ENCODE results near the gene CALD1. TPM values are rescaled to one million over a fixed set of nuclear protein-coding genes. Genes with fewer than 3 reads are reported as not detected.

The CALD1 gene
- total and polyA plus RNA-seq, 2 experiments from 2014 or later: 132 to 842 TPM

GRCh38 chr7:134825666-134826065 lies 46.2 kb downstream of the CALD1 start:
- Histone ChIP-seq H4K20me1 (replicated peaks; ENCODE audit: insufficient read depth) (no peaks in the 10 kb centered on the region), H3K27ac (ENCODE audit: low read depth) (no peak overlapping the region), H3K4me1 (ENCODE audit: insufficient read depth) (0 out of 2 replicates have a peak, but pooled peaks cover 7% of the 10 kb centered on the region), H3F3A (replicated peaks; ENCODE audit: low read depth) (no peaks in the 10 kb centered on the region), H3K9me2 (ENCODE audit: insufficient read depth) (no peaks in the 10 kb centered on the region), H3K36me3 (ENCODE audit: insufficient read depth) (no peaks in the 10 kb centered on the region), H2AFZ (no peak overlapping the region), H3K27me3 (ENCODE audit: insufficient read depth) (no peaks in the 10 kb centered on the region), H3K4me3 (no peak overlapping the region), H3K79me2 (replicated peaks; ENCODE audit: insufficient read depth) (peaks cover 23% of the 10 kb centered on the region), H3K4me2 (no peak overlapping the region)
- no peaks in the 10 kb centered on the region for H3K27me3 Mint-ChIP-seq (ENCODE audit: insufficient read depth, low read depth, poor library complexity)
- peaks cover 3% of the 10 kb centered on the region; the same call in 2 of the 3 replicates for H3K4me1 Mint-ChIP-seq
- no peak for ATAC-seq
- no peaks in the 10 kb centered on the region for H3K36me3 Mint-ChIP-seq (ENCODE audit: low read depth)
- no peak overlapping the region for H3K27ac Mint-ChIP-seq
- no peaks in the 10 kb centered on the region for H3K9me3 Mint-ChIP-seq
- no peak overlapping the region for H3K4me3 Mint-ChIP-seq
- no peak for DNase-seq (ENCODE audit: low spot score)
- no peak for TF ChIP-seq ETS1 (IDR thresholded peaks at IDR 0.05)
- no peak for TF ChIP-seq EZH2phosphoT487 (IDR thresholded peaks at IDR 0.05; ENCODE audit: unreplicated experiment)
- no peak for TF ChIP-seq ZNF462 (CRISPR knock-in tag; IDR thresholded peaks at IDR 0.05)
- TF ChIP-seq EZH2 (IDR thresholded peaks at IDR 0.05; ENCODE audit: low read depth, unreplicated experiment): no peak
- TF ChIP-seq REST (IDR thresholded peaks at IDR 0.05; ENCODE audit: unreplicated experiment): no peak
- TF ChIP-seq JUNB (IDR thresholded peaks at IDR 0.05; ENCODE audit: unreplicated experiment): no peak
- TF ChIP-seq CTCF (conservative IDR thresholded peaks at IDR 0.05; ENCODE audit: low read depth in 2 of 2): no peak
- no peak for TF ChIP-seq CREB1 (CRISPR knock-in tag; IDR thresholded peaks at IDR 0.05; ENCODE audit: low read depth)

Measured in GM23338 (cell line).